Neural crest cell (in vitro differentiated cells): Measurements from ENCODE around the gene LIMS2. TPM values are rescaled to one million over a fixed set of nuclear protein-coding genes. Genes with fewer than 3 reads are reported as not detected.

Experiments used
- DNase-seq: peaks from one replicate; pipeline ENCODE4 v3.0.0; 2021; ENCODE audit warnings: low read depth, mixed read lengths, low spot score
- H3K27ac Mint-ChIP-seq: one replicate; pipeline ENCODE4 v1.8.0; 2021; ENCODE audit warnings: mild to moderate bottlenecking, mixed read lengths; ENCODE audit not compliant: unreplicated experiment
- H3K27me3 Mint-ChIP-seq: 2 replicates; pipeline ENCODE4 v1.8.0; 2021; ENCODE audit warnings: low read depth, mild to moderate bottlenecking, mixed read lengths
- H3K36me3 Mint-ChIP-seq: 2 replicates; pipeline ENCODE4 v1.8.0; 2021; ENCODE audit warnings: low read depth, mild to moderate bottlenecking, mixed read lengths
- H3K4me1 Mint-ChIP-seq: 2 replicates; pipeline ENCODE4 v1.8.0; 2021; ENCODE audit warnings: mixed read lengths
- H3K4me3 Mint-ChIP-seq: one replicate; pipeline ENCODE4 v1.8.0; 2021; ENCODE audit warnings: mild to moderate bottlenecking, mixed read lengths
- H3K9me3 Mint-ChIP-seq: 2 replicates; pipeline ENCODE4 v1.8.0; 2021; ENCODE audit warnings: mixed read lengths
- CTCF ChIP-seq: fragments of 200-600 bp; sonication (generic); conservative IDR thresholded peaks from 2 replicates; pipeline ENCODE4 v1.5.0; 2021; ENCODE audit warnings: antibody characterized with exemption, mild to moderate bottlenecking
- total RNA-seq: library from RNA; stranded (reverse); gene quantifications from 2 replicates; pipeline ENCODE4 v1.2.1, GENCODE V29; 2021

Gene LIMS2
- total RNA-seq, 1 donor from 2014 or later = 7.6 TPM

GRCh38 chr2:127614731-127615130 lies 60.6 kb downstream of the LIMS2 start:
- peaks cover 11% of the 10 kb centered on the region for H3K9me3 Mint-ChIP-seq
- H3K27ac Mint-ChIP-seq = no peak overlapping the region
- H3K27me3 Mint-ChIP-seq = no peaks in the 10 kb centered on the region
- H3K4me3 Mint-ChIP-seq = no peak overlapping the region
- no peak for TF ChIP-seq CTCF
- no peaks in the 10 kb centered on the region for H3K36me3 Mint-ChIP-seq
- no peak for DNase-seq
- no peaks in the 10 kb centered on the region for H3K4me1 Mint-ChIP-seq

GRCh38 chr2:127614246-127614645 lies 61.1 kb downstream of the LIMS2 start:
- Mint-ChIP-seq H3K36me3 (no peaks in the 10 kb centered on the region), H3K27me3 (no peaks in the 10 kb centered on the region), H3K27ac (no peak overlapping the region), H3K4me1 (no peaks in the 10 kb centered on the region), H3K9me3 (peaks cover 11% of the 10 kb centered on the region), H3K4me3 (no peak overlapping the region)
- TF ChIP-seq CTCF = no peak
- no peak for DNase-seq

GRCh38 chr2:127612111-127612822 lies 63.1 kb downstream of the LIMS2 start:
- Mint-ChIP-seq H3K27me3 (no peaks in the 10 kb centered on the region), H3K9me3 (peaks cover 11% of the 10 kb centered on the region), H3K27ac (no peak overlapping the region), H3K4me1 (no peaks in the 10 kb centered on the region), H3K36me3 (no peaks in the 10 kb centered on the region), H3K4me3 (no peak overlapping the region)
- no peak for DNase-seq
- TF ChIP-seq CTCF = no peak

GRCh38 chr2:127611076-127611925 lies 64.0 kb downstream of the LIMS2 start:
- H3K9me3 Mint-ChIP-seq = peaks cover 11% of the 10 kb centered on the region
- H3K27me3 Mint-ChIP-seq = no peaks in the 10 kb centered on the region
- no peak overlapping the region for H3K4me3 Mint-ChIP-seq
- H3K4me1 Mint-ChIP-seq = no peaks in the 10 kb centered on the region
- H3K27ac Mint-ChIP-seq = no peak overlapping the region
- DNase-seq = no peak
- no peak for TF ChIP-seq CTCF
- no peaks in the 10 kb centered on the region for H3K36me3 Mint-ChIP-seq

GRCh38 chr2:127610561-127610960 lies 64.8 kb downstream of the LIMS2 start:
- Mint-ChIP-seq H3K27ac (no peak overlapping the region), H3K27me3 (no peaks in the 10 kb centered on the region), H3K4me1 (no peaks in the 10 kb centered on the region), H3K4me3 (no peak overlapping the region), H3K36me3 (no peaks in the 10 kb centered on the region), H3K9me3 (peaks cover 11% of the 10 kb centered on the region)
- TF ChIP-seq CTCF = no peak
- no peak for DNase-seq
